ENCODE measurements around the gene LUZP1.
"Not testable (repeated sequence)": the region's sequence is repeated elsewhere in the genome, so short reads cannot be mapped to it uniquely, and the experiment has no call there.

Gene LUZP1

DNA sequence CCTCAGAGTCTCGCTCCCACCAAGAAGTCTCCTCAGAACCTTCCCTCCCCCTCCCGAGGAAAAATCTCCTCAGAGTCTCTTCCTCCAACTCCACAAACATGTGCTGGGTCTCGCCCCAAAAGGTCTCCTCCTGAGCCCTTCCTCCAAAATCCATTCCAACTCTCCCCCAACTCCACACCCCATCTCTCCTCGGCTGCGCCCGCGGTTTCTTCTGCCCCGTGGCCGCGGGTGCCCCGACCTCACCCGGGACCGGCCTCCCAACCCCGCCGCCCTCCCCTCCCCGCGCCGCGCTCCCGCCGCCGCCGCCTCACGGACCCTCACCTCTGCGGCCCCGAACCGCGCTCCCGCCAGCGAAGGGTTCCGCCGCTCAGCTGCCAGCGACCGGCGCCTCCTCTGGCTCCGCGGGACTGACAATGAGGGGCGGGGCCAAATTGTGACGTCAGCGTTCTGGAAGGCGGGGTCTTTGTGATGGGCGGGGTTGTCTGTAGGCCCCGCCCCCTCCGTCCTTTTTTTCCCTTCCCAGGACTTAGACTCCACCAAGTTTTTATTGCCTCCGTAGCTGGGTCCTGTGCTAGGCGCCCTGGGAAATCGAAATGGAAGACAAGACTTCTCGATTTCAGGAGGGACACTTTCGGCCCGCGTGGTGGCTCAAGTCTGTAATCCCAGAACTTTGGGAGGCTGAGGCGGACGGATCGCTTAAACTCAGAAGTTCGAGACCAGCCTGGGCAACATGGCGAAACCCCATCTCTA, at the start of gene LUZP1:
LUZP1 (minus strand) TSS at position 412 of the 750 bp plus-strand sequence.
- peak; percentile 22 for DNase-seq

DNA sequence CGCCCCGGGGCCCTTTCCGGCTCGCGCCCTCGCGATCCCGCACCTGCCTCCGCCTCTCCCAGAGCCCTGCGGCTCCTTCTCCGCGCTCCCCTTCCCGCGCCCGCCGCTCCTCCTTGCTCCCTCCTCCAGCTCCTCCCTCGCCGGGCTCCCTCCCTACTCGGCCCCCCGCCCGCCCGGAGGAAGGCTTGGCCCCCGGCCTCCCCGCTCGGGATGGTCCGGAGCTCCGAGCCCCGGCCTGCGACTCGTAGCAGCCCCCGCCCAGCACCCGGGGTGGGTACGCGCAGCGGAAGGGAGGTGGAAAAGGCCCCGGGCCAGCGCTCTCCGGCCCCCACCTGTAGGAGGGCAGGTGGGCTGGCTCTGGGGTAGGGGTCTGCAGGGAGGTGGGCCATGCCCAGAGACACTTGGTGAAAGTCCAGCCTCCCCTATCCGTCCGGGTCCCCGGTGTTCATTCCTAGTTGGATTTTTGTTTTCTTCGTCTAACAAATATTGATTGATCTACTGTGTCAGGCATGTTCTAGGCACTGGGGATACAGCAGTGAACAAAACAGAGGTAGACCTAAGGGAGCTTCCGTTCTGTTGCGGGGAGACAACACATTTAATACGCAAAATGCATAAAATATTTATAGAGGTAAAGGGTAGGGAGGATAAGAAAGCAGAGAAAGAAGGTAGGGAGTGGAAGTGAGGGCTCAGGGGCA, 48.9 kb upstream of the LUZP1 start, which contains the start of gene HTR1D:
HTR1D (minus strand) TSS at position 82 of the 695 bp plus-strand sequence. CDS start 23,283 bp downstream, outside the sequence.
- no peak for DNase-seq

DNA sequence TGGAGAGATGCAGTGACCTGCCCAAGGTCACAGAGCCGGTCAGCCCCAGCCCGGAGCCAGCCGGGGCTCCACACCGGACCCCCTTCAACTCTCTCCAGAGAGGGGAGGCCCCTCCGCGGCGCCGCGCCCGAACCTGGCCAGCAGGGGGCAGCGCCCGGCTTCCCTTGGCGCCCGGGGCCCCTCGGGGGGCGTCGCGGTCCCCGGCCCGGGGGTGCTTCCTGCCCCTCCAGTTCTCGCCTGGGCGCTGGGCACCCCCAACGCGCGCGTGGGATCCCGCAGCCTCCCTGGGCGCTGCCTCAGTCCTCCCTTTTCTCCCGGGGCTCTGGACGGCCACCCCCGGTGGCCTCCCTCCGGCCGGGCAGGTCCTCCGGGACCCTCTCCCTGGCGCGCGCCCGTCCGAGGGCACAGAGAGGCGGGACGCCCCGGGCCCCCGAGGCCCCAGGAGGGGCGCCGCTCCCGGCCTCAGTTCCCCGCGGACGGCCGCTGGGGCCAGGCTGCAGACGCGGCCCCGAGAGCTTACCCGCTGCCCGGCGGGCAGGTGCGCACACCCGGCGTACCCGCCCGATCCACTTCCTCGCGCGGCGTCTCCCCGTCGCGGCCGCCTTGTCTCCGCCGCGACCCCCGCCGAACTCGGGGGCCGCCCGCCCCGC, 48.2 kb upstream of the LUZP1 start:
- DNase-seq = no peak

DNA sequence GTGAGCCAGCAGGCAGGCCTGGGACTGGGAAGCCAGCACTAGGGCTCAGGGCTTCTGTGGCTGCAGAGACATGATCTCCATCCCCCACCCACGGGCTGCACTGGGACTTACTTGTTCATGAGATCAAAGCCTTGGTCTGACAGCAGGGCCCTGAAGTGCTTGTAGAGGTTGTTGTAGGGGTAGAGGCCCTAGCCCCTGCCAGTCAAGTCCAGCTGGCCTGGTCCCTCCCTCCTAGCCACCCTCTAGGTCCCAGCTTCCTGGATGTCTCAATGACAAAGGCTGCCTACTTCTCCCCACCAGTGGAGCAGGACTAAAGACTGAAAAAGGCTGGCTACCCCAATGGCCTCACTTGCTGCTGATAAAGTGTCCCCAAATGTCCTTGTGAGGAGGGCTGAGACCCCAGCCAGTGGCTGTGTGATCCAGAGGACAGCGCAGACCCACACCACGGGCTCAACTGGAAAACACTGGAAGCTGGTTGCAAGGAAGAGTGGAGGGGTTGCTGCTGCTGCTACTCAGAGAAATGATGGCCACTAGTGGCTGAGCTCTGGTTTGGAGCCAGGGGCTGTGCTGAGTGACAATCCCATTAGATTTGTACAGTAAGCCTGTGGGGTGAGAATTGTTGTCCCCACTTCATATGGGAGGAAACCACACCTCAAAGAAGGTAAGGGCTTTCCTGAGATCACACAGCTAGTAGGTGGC, 47.2 kb upstream of the LUZP1 start:
- no peak for DNase-seq

DNA sequence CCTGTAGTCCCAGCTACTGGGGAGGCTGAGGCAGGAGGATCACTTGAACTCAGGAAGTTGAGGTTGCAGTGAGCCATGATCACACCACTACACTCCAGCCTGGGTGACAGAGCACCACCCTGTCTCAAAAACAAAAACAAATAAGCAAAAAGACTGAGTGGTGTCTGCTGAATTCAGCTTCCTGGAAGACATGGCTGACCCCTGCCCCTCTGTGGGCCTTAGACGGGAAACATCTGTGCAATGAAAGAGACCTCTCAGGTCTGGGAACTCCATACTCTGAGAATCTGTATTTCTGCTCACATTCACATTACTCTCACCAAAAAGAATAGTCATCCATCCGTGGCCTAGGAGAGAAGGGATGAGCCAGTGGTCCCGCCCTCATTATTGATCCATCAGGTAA, 46.6 kb upstream of the LUZP1 start:
- DNase-seq = no peak

DNA sequence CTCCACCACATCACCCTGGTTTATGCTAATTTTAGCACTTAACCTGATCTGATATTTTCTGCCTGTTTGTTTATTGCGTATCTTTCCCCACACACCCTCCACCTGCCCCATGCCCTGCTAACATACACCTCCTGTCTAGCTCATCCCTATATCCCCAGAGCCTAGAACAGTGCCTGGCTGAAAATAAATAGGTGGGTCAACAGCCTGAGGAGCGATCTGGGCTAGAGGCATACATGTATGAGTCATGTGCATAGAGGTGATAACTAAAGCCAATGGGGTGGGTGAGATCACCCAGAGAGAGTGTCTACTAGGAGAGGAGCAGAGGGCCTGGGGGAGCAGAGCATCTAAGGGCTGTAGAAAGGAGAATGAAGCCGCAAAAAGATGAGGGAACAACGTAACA, 46.0 kb upstream of the LUZP1 start:
- DNase-seq = no peak

DNA sequence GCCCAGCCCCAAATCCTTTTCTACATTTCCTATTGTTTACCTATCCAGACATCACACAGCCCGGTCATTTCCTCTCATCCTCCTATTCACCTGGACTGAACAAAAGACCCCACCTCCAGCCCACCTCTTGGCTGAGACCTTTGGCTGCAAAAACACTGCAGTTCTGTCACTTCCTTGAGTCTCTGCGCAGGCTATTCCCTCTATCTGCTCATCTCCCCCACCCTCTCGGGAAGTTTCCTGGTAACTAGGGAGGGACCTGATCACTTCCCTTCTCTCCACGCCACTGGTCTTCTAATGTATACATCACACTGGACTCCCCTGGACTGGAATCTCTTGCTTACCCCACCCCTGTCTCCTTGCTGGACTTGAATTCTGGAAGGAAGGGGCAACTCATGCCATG, 43.3 kb upstream of the LUZP1 start:
- DNase-seq = no peak

DNA sequence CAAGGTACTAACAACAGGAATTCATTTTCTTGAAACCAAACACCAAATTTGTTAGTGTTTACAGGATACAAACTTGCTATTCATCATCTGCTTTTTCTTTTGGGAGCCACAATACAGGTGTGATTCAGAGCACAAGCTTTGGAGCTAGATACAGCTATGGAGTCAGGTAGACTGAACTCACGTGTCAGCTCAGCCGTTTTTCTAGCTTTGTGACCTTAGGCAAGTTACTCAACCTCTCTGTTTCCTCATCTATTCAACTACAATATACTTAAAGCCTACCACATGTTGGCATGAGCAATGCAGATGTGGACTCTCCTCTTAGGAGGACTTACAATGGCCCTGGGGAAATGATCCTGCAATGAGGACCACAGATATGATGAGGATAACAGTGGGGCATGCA, 42.3 kb upstream of the LUZP1 start:
- no peak for DNase-seq

DNA sequence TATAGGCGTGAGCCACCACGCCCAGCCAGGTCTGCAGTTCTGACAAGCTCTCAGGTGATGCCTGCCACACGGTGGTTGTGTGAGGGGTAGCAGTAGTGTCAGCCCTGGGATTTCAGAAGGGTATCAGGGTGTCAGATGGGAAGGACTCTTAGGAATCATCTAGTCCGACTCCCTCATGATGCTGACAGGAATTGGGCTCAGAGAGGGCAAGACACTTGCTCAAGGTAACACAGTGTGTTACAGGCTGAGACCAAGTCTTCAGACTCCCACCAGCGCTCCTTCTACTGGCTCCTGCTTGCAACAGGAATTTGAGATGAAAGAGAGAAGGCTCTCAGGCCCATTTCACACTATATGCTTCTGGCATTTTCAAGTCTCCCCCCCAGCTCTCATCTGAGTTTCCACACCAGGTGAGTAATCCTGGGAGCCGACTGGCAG, 41.7 kb upstream of the LUZP1 start:
- DNase-seq = no peak

DNA sequence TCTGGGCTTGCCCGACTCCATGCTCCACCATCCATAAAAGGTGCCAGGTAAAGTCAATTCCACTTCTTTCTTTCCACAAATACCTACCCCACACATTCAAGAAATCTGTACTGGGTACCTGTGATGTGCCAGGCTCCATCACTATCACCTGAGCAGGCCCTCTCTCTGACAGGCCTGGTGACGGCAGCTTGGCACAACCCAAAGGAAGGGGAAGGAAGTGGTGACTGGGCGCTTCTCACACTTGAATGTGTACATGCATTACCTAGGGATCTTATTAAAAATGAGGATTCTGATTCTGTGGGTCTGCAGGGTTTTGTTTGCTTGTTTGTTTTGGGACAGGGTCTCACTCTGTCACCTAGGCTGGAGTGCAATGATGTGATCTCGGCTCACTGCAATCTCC, 41.1 kb upstream of the LUZP1 start:
- no peak for DNase-seq

DNA sequence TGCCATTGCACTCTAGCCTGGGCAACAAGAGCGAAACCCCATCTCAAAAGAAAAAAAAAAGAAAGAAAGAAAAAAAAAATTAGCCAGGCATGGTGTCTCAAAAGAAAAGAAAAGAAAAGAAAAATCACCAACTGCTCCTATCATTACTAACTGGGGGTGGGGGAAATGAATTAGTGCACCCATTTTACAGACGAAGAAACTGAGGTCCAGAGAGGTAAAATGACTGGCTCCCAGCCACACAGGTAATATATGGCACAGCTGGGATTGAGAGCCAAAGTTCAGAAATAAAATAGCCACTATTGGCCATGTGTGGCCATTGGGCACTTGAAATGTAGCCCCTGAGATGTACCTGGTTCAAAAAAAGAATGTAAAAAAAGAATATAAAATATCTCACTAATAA, 39.9 kb upstream of the LUZP1 start:
- no peak for DNase-seq

DNA sequence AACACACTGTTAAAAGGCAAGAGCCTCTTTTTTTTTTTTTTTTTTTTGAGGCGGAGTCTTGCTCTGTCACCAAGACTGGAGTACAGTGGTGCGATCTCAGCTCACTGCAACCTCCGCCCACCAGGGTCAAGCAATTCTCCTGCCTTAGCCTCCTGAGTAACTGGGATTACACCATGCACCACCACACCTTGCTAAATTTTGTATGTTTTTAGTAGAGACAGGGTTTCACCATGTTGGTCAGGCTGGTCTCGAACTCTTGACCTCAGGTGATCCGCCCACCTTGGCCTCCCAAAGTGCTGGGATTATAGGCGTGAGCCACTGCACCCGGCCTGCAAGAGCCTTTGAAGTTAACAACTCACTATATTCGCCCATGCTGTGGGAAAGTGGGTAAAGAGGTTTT, 39.1 kb upstream of the LUZP1 start:
- not testable (repeated sequence) for DNase-seq

DNA sequence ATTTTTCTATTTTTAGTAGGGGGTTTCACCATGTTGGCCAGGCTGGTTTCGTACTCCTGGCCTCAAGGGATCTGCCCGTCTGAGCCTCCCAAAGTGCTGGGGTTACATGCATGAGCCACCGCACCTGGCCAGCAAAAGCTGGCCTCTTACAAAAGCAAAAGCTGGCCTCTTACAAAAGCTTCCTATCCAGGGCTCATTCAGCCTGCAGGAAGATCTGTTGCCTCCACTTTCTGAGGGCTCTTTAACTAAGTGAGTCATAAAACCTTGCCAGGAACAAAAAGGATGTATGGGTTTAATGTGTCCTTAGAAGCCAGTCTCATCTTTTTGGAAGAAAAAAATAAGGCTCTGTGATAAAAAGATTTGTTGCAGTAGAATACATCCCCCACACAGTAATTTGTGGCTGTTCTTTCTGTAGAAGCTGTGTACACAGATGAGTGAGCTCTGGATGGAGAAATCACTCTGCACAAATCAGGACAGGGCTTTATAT, 33.6 kb upstream of the LUZP1 start:
- no peak for DNase-seq

DNA sequence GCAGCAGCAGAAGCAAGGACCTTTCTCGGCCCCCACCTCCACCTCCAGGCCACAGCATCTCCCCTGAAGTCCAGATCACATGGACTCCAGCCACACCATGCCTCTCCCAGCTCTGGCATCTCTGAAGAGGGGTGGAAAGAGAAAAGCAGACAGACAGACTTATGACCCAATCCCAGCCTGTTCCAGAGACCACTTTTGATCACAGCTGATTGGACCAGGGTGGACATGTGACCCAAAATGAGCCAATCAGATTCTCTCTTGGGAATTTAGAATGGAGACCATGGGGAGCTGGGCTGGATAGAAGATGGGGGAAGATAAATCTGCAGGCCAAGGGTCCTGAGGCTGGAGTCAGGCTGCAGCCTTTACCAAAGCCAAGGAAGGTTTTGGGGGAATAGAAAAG, 32.2 kb upstream of the LUZP1 start:
- DNase-seq = no peak

DNA sequence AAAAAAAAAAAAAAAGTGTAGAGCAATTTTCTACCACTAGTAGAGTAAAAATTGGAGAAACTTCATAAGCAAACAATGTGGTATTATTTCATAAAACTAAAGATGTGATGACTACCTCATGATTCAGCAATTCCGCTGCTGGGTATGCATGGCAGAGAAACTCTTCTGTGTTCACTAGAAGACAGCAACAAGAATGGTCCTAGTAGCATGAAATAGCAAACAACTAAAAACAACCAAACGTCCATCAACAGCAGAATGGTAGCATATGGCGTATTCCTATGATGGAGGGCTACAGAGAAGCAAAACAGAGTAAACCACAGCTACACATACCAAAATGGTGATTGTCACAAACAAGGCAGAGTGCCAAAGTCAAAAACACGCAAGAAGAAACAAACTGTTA, 29.7 kb upstream of the LUZP1 start:
- DNase-seq = no peak

DNA sequence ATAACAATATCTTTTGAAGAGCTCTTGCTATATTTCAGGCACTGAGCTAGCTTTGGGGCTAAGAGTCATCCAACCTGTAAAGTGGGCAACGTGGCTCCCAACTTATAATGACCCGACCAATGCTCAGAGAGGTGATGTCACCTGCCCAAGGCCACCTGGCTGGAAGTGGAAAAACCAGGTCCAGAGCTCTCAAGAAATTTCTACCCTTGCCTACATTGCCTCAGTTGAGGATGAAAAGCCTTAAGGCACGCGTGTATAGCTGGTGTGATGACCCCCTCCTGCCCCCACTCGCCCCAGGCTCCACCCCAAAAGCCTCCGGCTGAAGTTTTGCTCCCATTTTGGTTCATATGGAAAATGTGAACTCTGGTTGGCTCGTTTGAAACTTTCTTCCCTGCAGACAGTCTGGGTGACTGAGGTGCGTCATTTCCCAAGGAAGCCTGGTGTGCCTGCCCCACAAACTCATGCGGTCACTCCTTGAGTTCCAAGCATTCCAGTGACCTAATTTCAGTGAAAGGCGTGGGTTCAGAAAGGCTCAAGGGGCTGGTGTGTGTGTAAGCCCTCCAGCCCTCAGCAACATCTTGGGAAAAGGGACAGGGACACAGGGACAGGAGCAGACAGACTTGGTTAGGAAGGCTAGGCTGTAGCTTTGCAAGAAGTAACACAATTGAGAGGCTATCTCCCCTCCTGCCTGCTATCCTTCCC, 28.1 kb upstream of the LUZP1 start:
- DNase-seq = no peak

DNA sequence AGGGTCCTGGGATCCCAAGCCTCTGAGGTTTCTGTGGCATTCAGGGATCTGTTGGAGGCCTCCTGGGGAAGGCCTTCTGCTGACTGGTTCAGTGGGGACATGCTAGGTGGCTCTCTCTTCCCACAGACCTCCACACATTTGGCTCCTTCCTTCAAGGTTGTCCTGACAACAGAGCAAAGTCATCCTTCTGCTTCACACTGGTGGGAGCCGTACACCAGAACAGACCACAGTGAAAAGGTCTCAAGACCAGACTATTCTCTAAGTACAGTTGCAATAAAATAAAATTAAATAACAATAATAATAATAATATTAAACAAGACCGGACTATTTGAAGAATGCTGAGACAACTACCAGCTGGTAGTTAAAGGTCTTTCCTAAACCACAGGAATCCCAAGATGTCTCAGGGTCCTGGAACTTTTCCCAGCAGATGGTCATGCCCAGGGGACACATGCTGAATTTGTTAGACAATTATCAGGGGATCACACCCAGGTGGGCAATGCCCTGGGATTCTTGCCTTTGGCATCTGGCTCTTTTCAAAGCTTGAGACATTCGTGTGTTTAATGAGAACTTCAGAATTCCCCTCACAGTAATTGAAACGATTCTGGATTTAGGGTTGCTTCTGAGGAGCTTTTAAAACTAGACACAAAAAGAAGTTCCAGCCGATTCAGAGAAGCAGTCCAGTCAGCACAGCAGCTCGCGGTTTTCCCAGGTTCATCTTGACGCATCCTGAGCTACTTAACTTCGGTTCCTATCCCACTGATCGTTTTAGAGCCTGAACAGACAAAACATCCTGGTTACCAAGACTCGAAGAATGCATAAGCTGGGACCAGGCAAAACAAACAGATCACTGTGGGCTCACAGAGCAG, 25.7 kb upstream of the LUZP1 start:
- no peak for DNase-seq

DNA sequence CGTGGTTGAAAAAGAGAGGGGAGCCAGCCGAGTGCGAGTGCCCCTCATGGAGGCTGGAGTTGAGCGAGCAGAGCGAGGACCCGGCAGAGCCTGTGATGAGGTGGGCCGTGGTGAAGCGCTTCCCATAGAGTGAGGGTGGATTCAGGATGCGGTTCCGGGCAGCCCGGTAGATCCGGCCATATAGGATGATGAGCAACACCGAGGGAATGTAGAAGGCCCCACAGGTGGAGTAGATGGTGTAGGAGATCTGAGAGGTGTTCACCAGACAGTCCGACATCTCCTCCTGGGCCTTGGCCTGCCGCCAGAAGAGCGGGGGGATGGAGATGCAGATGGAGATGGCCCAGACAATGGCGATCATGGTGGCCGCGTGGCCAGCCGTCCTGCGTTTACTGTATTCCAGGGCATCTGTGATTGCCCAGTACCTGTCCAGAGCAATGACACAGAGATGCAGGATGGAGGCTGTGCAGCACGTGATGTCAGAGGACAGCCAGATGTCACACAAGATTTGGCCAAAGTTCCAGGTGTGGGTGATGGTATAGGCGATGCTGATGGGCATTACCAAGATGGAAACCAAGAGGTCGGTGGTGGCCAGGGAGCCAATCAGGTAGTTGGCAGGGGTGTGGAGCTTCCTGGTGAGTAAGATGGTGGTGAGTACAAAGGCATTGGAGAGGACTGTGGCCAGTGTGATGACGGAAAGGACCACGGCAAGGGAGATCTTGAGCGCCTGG, 24.9 kb upstream of the LUZP1 start:
- DNase-seq = no peak

DNA sequence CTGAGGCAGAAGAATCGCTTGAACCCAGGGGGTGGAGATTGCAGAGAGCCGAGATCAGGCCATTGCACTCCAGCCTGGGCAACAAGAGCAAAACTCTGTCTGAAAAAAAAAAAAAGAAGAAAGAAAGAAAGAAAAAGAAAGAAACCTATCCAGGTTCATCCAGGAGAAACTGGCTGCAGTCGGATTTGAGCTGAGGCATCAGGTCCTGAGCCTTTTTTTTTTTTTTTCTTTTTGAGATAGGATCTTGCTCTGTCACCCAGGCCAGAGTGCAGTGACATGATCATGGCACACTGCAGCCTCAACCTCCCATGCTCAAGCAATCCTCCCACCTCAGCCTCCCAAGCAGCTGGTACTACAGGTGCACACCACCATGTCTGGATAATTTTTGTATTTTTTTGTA, 22.5 kb upstream of the LUZP1 start:
- no peak for DNase-seq

DNA sequence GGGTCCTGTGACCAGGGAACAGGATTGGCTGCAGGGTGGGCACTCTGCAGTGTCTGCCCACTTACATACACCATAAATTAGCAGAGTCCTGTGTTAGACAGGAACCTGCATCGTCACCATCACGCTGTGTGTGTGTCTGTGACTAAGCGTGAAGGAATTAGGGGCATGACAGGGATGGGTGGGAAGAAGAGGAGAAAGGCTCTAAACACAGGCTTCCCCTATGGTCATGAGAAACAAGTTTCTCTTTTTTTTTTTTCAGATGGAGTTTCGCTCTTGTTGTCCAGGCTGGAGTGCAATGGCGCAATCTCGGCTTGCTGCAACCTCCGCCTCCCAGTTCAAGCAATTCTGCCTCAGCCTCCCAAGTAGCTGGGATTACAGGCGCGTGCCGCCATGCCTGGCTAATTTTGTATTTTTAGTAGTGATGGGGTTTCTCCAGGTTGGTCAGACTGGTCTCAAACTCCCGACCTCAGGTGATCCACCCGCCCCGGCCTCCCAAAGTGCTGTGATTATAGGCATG, 20.3 kb upstream of the LUZP1 start:
- not testable (repeated sequence) for DNase-seq
